Adipocyte (in vitro differentiated cells): ENCODE measurements around the gene PGAM2.

Experiments used
- DNase-seq: peaks from one replicate; pipeline ENCODE4 v3.0.0-alpha.2; 2015; ENCODE audit warnings: low read depth
- H3K27me3 ChIP-seq: replicated peaks from 2 replicates; pipeline ENCODE4 v1.7.0; 2013; ENCODE audit warnings: mild to moderate bottlenecking, low read length, moderate library complexity; ENCODE audit not compliant: control insufficient read depth, insufficient read depth
- H3K36me3 ChIP-seq: 2 replicates; pipeline ENCODE4 v1.7.0; 2013; ENCODE audit warnings: low read length, mild to moderate bottlenecking, moderate library complexity; ENCODE audit not compliant: control insufficient read depth, insufficient read depth, severe bottlenecking
- H3K4me1 ChIP-seq: 2 replicates; pipeline ENCODE4 v1.7.0; 2013; ENCODE audit warnings: mild to moderate bottlenecking, low read length, moderate library complexity; ENCODE audit not compliant: control insufficient read depth, insufficient read depth
- H3K4me3 ChIP-seq: 2 replicates; pipeline ENCODE4 v1.7.0; 2013; ENCODE audit warnings: mild to moderate bottlenecking, low read length, moderate library complexity
- H3K9ac ChIP-seq: 2 replicates; pipeline ENCODE4 v1.7.0; 2013; ENCODE audit warnings: mild to moderate bottlenecking, low read length, moderate library complexity
- H3K9me3 ChIP-seq: 2 replicates; pipeline ENCODE4 v1.7.0; 2013; ENCODE audit warnings: mild to moderate bottlenecking, low read length, moderate library complexity; ENCODE audit not compliant: control insufficient read depth

Gene PGAM2

GRCh38 chr7:44107961-44108767 is 42.8 kb upstream of the PGAM2 start:
- Histone ChIP-seq H3K36me3 (peaks cover 18% of the 10 kb centered on the region), H3K9ac (no peak overlapping the region), H3K9me3 (no peaks in the 10 kb centered on the region), H3K4me3 (no peak overlapping the region), H3K4me1 (peaks cover 24% of the 10 kb centered on the region), H3K27me3 (no peaks in the 10 kb centered on the region)
- no peak for DNase-seq

DNA sequence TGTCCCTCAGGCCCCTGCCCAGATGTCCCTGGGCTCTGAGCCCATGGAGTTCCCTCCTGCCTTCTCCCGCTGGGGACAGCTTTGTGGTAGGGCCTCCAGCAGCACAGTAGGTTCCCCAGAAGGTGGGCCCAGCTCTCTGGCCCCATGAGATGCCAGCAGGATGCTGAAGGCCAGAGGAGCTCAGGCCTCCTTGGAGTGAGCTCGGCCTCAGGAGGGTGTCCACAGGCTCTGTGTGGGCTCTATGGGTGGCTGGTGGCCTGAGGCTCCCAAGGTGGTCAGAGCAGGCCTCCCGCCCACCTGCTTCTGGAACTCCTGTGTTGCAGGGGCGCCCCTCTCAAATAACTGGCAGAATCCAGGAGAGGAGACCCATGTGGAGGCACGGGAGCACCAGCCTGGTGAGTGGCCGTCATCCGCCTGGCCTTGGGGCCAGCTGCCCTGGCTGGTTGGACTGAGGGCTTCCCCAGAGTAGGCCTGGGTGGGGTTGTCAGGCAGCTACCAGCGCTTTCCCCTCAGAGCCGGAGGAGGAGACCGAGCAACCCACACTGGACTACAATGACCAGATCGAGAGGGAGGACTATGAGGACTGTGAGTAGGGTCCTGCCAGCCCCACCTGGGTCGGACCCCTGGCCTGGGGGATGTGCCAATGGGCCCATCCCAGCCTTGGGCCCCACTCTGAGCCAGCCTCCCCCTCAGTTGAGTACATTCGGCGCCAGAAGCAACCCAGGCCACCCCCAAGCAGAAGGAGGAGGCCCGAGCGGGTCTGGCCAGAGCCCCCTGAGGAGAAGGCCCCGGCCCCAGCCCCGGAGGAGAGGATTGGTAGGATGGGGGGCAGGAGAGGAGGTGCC is 42.0 kb upstream of the PGAM2 start:
- H3K27me3 ChIP-seq, result no peaks in the 10 kb centered on the region
- H3K36me3 ChIP-seq, result peaks cover 18% of the 10 kb centered on the region
- H3K4me3 ChIP-seq, result no peak overlapping the region
- H3K4me1 ChIP-seq, result peaks cover 32% of the 10 kb centered on the region
- no peaks in the 10 kb centered on the region for H3K9me3 ChIP-seq
- no peak for DNase-seq
- peak overlapping the region; percentile 47 for H3K9ac ChIP-seq

DNA sequence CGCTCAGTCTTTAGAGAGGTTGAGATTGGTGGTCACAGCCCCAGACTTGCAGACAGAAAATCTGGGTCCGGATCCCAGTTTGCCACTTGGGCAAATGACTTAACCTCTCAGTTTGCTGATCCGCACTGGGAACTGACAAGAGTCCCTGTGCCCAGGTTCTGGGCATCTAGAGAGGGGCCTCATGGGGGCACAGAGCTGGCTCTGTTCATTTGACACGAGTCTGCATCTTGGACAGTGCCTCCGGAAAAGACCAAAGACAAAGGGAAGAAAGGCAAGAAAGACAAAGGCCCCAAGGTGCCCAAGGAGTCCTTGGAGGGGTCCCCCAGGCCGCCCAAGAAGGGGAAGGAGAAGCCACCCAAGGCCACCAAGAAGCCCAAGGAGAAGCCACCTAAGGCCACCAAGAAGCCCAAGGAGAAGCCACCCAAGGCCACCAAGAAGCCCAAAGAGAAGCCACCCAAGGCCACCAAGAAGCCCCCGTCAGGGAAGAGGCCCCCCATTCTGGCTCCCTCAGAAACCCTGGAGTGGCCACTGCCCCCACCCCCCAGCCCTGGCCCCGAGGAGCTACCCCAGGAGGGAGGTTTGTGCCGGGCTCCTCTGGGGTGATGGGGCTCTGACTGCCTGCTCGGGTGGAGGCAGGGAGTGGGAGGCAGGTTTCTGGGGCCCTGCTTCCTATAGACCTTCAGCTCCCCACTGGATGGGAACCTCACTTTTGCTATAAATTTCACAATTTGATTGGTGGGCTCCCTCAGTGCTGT is 41.1 kb upstream of the PGAM2 start:
- Histone ChIP-seq H3K4me3 (peak overlapping the region; percentile 76), H3K27me3 (no peaks in the 10 kb centered on the region), H3K9ac (peak overlapping the region; percentile 81), H3K4me1 (peaks cover 40% of the 10 kb centered on the region), H3K36me3 (peaks cover 18% of the 10 kb centered on the region), H3K9me3 (no peaks in the 10 kb centered on the region)
- DNase-seq, result no peak

GRCh38 chr7:44105832-44106231 is 40.5 kb upstream of the PGAM2 start:
- Histone ChIP-seq H3K4me1 (peaks cover 44% of the 10 kb centered on the region), H3K9me3 (no peaks in the 10 kb centered on the region), H3K27me3 (no peaks in the 10 kb centered on the region), H3K36me3 (peaks cover 17% of the 10 kb centered on the region), H3K9ac (peak overlapping the region; percentile 81), H3K4me3 (peak overlapping the region; percentile 76)
- no peak for DNase-seq

- peaks cover 10% of the 10 kb centered on the region for H3K36me3 ChIP-seq
- no peaks in the 10 kb centered on the region for H3K27me3 ChIP-seq
- H3K9me3 ChIP-seq, result no peaks in the 10 kb centered on the region
- H3K4me1 ChIP-seq, result peaks cover 51% of the 10 kb centered on the region
- H3K4me3 ChIP-seq, result peak overlapping the region; percentile 76
- peak overlapping the region; percentile 81 for H3K9ac ChIP-seq
- peak; percentile 79 for DNase-seq
Observed at GRCh38 chr7:44104860-44105771, 39.7 kb upstream of the PGAM2 start.

DNA sequence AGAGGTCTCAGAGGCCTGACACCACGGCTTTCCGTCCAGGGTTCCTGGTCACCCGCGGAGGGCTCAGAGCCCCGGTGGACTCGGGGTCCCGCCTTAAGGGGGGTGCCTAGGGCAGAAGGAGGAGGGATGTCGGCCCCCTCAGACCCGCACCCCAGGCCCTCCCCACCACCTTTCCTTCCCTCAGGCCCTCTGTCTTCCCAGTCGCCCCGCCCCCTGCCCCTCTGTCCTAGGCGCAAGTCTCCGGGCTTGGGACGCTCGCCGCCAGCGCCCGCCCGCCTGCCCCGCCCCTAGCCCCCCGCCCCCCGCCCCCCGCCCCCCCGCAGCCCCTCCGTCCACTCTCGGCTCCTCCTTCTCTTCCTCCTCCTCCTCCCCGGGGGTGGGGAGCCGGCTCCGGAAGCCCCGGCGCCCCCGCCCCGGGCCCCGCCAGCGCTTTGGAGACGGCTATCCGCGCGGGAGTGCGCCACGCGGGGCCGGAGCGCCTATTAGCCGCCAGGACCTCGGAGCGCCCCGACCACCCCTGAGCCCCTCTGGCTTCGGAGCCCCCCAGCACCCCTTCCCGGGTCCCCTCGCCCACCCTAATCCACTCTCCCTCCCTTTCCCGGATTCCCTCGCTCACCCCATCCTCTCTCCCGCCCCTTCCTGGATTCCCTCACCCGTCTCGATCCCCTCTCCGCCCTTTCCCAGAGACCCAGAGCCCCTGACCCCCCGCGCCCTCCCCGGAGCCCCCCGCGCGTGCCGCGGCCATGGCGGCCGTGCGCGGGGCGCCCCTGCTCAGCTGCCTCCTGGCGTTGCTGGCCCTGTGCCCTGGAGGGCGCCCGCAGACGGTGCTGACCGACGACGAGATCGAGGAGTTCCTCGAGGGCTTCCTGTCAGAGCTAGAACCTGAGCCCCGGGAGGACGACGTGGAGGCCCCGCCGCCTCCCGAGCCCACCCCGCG is 38.8 kb upstream of the PGAM2 start, which contains the start of gene AEBP1:
AEBP1 (plus strand) TSS at position 423 of the 937 bp plus-strand sequence; CDS start at position 744, 321 bp downstream.
- Histone ChIP-seq H3K4me1 (peaks cover 56% of the 10 kb centered on the region), H3K36me3 (peaks cover 3% of the 10 kb centered on the region), H3K9ac (peak within 1 kb of the TSS; percentile 81), H3K9me3 (no peaks in the 10 kb centered on the region), H3K27me3 (no peaks in the 10 kb centered on the region), H3K4me3 (peak within 1 kb of the TSS; percentile 76)
- DNase-seq, result peak; percentile 74

DNA sequence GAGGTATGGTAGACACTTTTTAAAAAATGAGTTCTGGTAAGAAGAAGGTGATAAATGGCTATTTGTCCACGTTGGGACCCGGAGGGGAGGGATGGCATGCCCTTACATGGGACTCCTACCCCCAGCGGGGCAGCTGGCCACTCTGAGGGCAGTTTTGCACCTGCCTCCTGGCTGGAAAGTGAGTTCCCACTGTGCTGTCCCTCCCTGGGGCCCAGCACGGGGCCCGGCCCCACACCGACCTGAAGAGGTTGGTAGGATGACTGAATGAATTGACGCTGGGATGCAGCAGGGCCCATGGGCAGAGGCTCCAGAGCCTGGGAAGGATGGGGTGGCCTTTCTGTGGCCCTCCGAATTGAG is 38.2 kb upstream of the PGAM2 start:
- H3K36me3 ChIP-seq, result peaks cover under 1% of the 10 kb centered on the region
- peaks cover 56% of the 10 kb centered on the region for H3K4me1 ChIP-seq
- no peak overlapping the region for H3K4me3 ChIP-seq
- DNase-seq, result no peak
- no peaks in the 10 kb centered on the region for H3K9me3 ChIP-seq
- no peaks in the 10 kb centered on the region for H3K27me3 ChIP-seq
- no peak overlapping the region for H3K9ac ChIP-seq

- DNase-seq, result no peak
- H3K9ac ChIP-seq, result peak overlapping the region; percentile 59
- no peaks in the 10 kb centered on the region for H3K36me3 ChIP-seq
- no peaks in the 10 kb centered on the region for H3K9me3 ChIP-seq
- no peaks in the 10 kb centered on the region for H3K27me3 ChIP-seq
- no peak overlapping the region for H3K4me3 ChIP-seq
- H3K4me1 ChIP-seq, result peaks cover 60% of the 10 kb centered on the region
Observed at GRCh38 chr7:44102846-44103565, 37.6 kb upstream of the PGAM2 start.

DNA sequence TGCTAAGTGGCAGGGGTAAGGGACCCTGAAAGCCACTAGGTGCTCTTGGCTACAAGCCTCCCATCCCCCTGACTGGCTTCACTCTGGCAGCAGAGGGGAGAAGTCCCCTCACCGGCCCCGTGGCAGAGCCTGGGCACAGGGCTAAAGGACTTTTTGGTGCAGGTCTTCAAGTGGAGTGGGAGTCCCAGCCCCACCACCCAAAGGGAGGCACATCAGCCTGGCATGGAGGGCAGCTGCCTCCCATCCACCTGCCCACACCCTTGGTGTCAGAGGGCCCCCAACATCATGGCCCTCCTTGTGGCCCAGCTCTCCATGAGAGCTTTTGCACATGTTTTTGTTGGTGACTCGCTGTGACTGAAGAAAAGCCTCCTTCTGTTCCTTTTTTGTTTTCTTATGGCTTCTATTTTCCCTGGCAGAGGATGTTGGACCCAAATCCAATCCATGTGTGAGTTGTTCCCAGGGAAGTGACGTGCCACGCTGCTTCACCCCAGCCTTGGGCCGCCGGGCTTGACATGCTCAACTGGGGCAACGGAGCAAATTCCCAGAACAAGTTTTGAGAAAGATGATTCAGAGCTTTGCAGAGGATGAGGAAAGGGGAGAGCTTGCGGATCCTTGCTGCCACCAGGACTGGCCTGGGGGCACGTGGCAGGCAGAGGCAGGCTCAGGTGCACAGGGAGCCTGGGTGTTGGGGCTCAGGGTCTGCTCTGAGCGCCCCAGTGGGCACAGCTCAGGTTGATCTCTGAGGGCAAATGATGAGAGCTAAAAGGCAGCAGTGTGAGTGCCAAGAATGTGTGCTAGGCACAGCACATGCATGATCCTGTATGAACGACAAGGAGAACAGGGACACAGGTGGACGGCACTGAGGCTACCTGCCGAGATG is 36.8 kb upstream of the PGAM2 start:
- DNase-seq, result peak; percentile 92
- Histone ChIP-seq H3K36me3 (no peaks in the 10 kb centered on the region), H3K9me3 (no peaks in the 10 kb centered on the region), H3K9ac (peak overlapping the region; percentile 59), H3K27me3 (no peaks in the 10 kb centered on the region), H3K4me3 (no peak overlapping the region), H3K4me1 (peaks cover 60% of the 10 kb centered on the region)
